ENCODE measurements around the gene SPI1. TPM values are rescaled to one million over a fixed set of nuclear protein-coding genes. Genes with fewer than 3 reads are reported as not detected.

Gene SPI1
- total RNA-seq, 1 experiment from 2014 or later, result not detected

DNA sequence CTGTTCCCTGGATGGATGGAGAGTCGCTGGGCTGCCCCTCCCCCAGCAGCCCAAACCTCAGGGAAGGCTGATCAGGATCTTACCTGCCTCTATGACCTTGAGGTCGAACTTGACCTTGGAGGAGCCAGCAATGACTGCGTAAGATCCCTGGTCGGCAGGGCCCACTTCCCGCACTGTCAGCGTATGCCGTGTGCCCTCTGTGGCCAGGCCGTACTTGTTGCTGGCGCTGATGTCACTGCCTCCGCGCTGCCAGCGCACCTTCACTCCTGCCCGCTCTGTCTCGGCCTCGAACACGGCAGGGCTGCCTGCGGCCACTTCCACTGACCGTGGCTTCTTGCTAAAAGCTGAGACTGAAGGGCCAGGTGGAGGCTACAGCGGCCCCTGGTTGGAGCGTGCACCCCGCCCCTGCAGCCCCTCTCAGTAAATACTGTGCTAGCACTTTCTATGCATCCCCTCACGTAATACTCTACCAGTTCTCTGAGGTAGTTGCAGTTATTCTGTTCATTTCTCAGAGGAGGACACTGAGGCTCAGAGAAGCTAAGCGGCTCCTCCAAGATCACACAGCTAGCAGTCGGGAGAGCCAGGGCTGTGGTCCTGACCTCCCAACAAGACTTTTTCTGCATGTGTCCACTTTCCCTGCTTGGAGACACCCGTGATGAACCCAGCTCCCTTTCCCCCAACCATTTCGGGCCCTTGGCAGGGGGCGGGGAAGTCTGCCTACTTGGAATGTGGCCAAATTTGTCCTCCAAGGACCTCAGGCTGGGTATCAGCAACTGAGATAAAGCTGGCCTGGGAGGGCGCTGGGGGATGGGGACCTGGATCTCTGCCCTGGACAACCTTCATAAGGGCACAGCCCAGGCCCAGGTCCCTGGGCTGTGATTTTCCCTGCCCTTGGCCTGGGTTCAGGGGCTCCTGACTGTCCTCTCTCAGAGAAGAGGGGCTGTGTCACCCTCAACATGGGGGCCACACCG lies 26.9 kb downstream of the SPI1 start:
- H3K79me1 ChIP-seq (ENCODE audit: insufficient read depth, low read depth, low read length, poor library complexity, severe bottlenecking), result no peaks in the 10 kb centered on the region
- no peak overlapping the region for H3K9ac ChIP-seq (ENCODE audit: extremely low read depth, insufficient read length, low read length)
- no peak overlapping the region for H2AFZ ChIP-seq (ENCODE audit: low read length)
- no peak overlapping the region for H2BK15ac ChIP-seq (ENCODE audit: low read depth, low read length)
- no peaks in the 10 kb centered on the region for H3K79me2 ChIP-seq (ENCODE audit: insufficient read depth, low read length)
- no peaks in the 10 kb centered on the region for H3K23me2 ChIP-seq (ENCODE audit: insufficient read length, low read depth, low read length, poor library complexity, severe bottlenecking)
- no CpG with 5 or more reads among the region's 29 CpGs for WGBS (ENCODE audit: extremely low coverage, insufficient read length, low lambda C conversion rate)
- H3K4me2 ChIP-seq (ENCODE audit: insufficient read depth, insufficient read length, low read length), result no peak overlapping the region
- H2BK5ac ChIP-seq (ENCODE audit: insufficient read length, low read length), result no peak overlapping the region
- H4K91ac ChIP-seq (ENCODE audit: insufficient read length, low read depth, low read length), result no peak overlapping the region
- no peak overlapping the region for H3K56ac ChIP-seq (ENCODE audit: insufficient read length, low read depth, low read length)
- H3K4ac ChIP-seq (ENCODE audit: low read depth, low read length), result no peak overlapping the region
- H4K8ac ChIP-seq (replicated peaks; ENCODE audit: insufficient read length, low read depth, low read length), result no peak overlapping the region
- H3K9me3 ChIP-seq (ENCODE audit: control insufficient read depth, low read depth, low read length), result no peaks in the 10 kb centered on the region
- H3K36me3 Mint-ChIP-seq (ENCODE audit: insufficient read depth in 1 of 3, low read depth in 3 of 3), result no peaks in the 10 kb centered on the region
- TF ChIP-seq, protein P1, sequence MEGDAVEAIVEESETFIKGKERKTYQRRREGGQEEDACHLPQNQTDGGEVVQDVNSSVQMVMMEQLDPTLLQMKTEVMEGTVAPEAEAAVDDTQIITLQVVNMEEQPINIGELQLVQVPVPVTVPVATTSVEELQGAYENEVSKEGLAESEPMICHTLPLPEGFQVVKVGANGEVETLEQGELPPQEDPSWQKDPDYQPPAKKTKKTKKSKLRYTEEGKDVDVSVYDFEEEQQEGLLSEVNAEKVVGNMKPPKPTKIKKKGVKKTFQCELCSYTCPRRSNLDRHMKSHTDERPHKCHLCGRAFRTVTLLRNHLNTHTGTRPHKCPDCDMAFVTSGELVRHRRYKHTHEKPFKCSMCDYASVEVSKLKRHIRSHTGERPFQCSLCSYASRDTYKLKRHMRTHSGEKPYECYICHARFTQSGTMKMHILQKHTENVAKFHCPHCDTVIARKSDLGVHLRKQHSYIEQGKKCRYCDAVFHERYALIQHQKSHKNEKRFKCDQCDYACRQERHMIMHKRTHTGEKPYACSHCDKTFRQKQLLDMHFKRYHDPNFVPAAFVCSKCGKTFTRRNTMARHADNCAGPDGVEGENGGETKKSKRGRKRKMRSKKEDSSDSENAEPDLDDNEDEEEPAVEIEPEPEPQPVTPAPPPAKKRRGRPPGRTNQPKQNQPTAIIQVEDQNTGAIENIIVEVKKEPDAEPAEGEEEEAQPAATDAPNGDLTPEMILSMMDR (conservative IDR thresholded peaks at IDR 0.05), result no peak
- no peaks in the 10 kb centered on the region for H3K9me3 Mint-ChIP-seq
- H3K4me1 ChIP-seq (ENCODE audit: insufficient read depth, low read length), result no peaks in the 10 kb centered on the region
- no peak overlapping the region for H3K4me3 Mint-ChIP-seq
- no peak for DNase-seq
- no peak overlapping the region for H4K5ac ChIP-seq (ENCODE audit: insufficient read length, low read depth, low read length)
- no peak overlapping the region for H3K18ac ChIP-seq (ENCODE audit: insufficient read length, low read depth, low read length)
- H4K20me1 ChIP-seq (ENCODE audit: control insufficient read depth, insufficient read depth, insufficient read length), result no peaks in the 10 kb centered on the region
- H3K27me3 ChIP-seq (ENCODE audit: insufficient read depth, low read length), result no peaks in the 10 kb centered on the region
- no peak overlapping the region for H2BK120ac ChIP-seq (ENCODE audit: low read depth, low read length, poor library complexity, severe bottlenecking)
- H2AK5ac ChIP-seq (ENCODE audit: insufficient read length, low read length), result no peak overlapping the region
- peak overlapping the region in 1 of 3 experiments; percentile 79; a peak in 2 of 7 replicates for H3K27ac Mint-ChIP-seq
- no peak overlapping the region for H3T11ph ChIP-seq (ENCODE audit: low read length)
- H3K4me1 Mint-ChIP-seq, result peaks cover 11 to 15% of the 10 kb centered on the region in 2 experiments
- no peaks in the 10 kb centered on the region for H3K27me3 Mint-ChIP-seq (ENCODE audit: low read depth)
- no peak overlapping the region for H2BK12ac ChIP-seq (ENCODE audit: insufficient read length, low read depth, low read length)
- H3K14ac ChIP-seq (ENCODE audit: insufficient read depth, low read length), result no peak overlapping the region
- H2BK20ac ChIP-seq (ENCODE audit: low read depth, low read length, poor library complexity, severe bottlenecking), result no peak overlapping the region
- H3K23ac ChIP-seq (ENCODE audit: insufficient read length, low read depth, low read length), result no peak overlapping the region
- no peak overlapping the region for H3K27ac ChIP-seq (ENCODE audit: insufficient read length, low read depth, low read length)
